ACHN (cell line): ENCODE results near the gene SPRING1.

Experiments
- DNase-seq: peaks from one replicate; pipeline ENCODE4 v3.0.0-alpha.2; 2015
- in situ Hi-C: cut with HindIII; loops from 2 replicates; pipeline ENCODE4 v1.10.0; 2017; ENCODE audit warnings: low sequenced_read_pairs, low pct_ligation_motif_present, low pct_unique_long_range_greater_than_20kb

Gene SPRING1

DNA sequence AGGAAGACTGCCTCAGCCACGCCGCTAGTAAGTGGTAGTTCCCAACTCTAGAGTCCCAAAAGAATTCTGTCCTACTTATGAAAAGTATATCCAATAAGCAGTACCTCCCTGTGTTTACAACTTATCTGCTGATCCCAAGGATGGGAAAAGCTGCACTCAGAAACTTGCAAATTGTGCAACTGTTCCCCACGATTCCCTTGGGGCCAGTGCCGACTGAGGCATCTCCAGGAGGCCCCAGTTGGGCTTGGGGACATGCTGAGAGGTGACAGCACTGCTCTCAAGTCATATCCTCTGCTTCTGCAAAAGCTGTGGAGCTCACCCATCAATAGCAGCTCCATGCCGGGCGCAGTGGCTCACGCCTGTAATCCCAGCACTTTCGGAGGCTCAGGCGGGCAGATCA is 23.7 kb downstream of the SPRING1 start:
- no peak for DNase-seq
- in situ Hi-C loops: loop anchor here (25.0 kb wide), 1 partner anchor 198 kb away; the partner anchor contains the start of gene FBXW8

DNA sequence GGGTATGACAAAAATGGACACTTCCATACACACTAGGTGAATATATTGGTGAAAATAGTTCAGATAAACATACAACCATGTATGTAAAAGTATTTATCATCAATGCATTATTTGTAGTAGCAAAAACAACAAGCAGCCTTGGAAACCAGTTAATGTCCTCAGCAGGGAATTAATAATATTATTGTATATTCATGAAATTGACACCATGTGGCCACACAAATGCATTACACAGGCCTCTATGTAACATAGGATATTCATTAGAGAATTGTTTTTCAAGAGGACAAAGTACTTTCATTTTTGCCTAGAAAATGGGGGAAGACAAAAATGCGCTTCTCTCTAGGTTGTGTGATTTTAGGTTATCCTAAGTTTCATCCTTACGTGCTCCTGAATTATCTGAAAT is 24.3 kb downstream of the SPRING1 start:
- in situ Hi-C loops: loop anchor here (25.0 kb wide), 1 partner anchor 199 kb away; the partner anchor contains the start of gene FBXW8
- no peak for DNase-seq

DNA sequence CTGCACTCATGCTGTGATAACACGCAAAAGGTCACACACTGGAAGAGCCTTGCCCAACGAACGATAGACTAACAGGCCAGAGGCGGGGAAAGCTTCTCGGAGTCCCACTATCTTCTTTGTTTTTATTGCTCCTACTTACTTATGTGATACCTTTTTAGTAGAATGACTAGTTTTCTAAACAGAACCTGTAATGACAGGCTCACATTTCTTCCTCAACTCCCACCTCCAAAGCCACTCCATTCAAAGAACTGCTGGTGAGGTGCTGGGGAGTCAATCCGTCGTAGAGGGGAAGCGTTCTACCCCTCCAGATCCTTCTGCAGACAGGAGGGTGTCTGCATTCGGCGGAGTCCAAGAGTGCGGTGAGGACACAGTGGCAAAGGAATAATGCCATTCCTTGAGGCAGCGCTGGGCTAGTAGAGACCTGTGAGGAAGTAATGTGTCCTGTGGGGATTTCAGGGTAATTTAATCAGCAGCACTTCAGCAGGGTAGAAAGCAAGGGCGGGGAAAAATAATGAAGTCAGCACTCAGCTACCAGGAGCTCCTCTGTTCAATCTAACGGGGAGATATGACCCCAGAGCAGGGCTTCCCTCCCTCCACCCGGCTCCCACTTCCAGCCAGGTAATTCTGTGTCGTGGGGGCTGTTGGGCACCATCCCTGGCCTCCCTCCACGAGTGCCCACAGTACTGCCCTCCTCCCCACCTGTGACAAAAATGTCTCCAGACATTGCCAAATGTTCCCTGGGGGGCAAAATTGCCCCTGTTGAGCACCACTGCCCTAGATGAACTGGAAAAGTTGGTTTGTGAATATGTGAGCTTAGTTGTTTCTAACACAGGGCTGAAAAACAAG is 25.2 kb downstream of the SPRING1 start:
- in situ Hi-C loops: loop anchor here (25.0 kb wide), 1 partner anchor 200 kb away; the partner anchor contains the start of gene FBXW8
- no peak for DNase-seq

DNA sequence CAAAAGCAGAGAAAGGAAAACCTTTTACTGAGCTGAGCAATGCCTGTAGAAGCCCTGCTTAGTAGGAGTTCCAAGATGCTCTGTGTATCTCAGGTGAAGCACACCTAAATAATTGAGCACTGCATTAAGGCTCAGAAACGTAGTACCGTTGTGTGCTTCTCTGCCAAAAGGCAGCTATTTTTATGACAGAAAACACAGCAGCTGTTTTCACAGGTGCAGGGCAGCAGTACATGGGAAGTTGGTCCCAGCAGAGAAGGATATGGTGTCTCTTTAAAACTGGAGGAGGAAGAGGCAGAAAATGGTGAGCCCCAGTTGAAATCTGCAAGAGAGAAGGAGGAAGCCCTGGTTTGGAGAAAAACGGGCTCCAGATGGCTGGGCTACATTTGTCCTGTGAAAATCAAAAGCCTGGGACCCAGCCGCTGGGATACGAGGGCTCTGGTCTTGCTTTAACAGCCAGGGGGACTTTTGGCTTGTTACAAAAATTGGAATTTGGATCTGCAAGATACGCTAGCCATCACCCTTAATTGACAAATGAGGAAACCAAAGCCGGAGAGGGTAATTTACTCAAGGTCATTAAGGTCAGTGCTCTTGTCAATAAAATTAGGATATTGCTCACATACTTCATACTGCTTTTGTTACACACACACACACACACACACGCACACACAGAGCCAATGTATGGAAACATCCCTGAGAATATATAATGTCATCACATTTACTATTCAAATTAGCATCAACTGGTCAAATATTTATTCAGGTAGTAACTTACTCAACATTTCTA is 27.3 kb downstream of the SPRING1 start:
- in situ Hi-C loops: loop anchor here (25.0 kb wide), 1 partner anchor 202 kb away; the partner anchor contains the start of gene FBXW8
- no peak for DNase-seq

DNA sequence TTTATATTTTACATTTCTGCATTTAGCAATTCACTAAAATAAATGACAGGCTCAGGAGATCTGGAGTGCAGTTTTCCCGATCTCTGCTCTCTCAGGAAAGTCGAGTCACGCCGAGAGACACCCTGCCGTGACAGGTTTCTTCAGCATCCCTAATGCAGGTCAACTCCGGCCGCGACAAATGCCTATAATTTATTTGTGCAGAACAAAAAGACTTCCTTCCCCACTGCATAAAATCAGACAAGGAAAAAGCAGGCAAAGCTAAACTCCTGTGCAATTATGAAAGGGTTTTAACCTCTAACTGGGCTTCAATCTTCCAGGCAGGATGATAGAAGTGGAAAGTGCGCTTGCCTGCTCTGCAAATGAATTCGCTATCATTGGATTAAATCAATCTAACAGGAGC is 28.1 kb downstream of the SPRING1 start:
- DNase-seq: no peak
- in situ Hi-C loops: loop anchor here (25.0 kb wide), 1 partner anchor 203 kb away; the partner anchor contains the start of gene FBXW8

DNA sequence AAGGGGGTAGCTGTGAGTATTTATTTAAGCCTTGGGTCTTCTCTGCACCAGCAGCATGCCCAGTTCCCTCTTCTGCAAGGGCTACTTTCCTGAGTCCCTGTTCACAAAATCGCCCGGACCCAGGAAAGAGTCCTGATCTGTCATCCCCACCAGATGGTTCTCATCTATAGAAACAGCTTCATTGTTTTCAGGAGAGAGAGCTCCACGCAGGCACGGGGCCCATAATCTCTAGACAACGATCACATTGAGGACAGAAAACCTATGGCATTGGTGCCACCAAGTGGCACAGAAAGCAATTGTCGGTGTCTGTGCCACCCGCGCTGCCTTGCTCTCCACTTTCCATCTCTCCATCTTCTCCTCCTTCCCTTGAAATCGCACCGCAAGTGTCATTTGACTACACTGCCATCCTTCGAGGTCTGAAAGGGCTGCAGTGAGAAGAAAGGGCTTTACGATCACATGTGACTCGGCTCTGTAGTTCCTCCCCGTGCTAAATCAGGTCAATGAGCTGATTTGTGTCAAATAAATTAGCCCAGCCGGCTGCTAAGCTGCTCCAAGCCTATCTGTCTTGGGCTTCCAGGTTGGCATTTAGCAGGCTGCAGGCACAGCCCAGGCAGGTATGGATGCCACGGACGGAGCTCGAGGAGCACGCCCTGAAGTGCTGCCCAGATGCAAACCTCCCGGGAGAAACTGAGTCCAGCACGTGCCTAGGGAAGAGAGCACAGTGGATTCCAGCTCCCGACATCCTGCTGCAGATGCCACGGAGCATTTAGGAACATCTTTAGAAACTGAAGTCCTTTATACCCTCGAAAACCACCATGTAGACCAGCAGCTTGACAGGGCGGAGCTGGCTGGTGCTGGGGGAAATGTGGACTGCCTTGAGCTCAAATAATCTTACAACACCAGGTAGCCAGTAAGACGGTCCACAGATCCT is 28.8 kb downstream of the SPRING1 start:
- DNase-seq: peak; percentile 59
- in situ Hi-C loops: loop anchor here (25.0 kb wide), 1 partner anchor 203 kb away; the partner anchor contains the start of gene FBXW8

DNA sequence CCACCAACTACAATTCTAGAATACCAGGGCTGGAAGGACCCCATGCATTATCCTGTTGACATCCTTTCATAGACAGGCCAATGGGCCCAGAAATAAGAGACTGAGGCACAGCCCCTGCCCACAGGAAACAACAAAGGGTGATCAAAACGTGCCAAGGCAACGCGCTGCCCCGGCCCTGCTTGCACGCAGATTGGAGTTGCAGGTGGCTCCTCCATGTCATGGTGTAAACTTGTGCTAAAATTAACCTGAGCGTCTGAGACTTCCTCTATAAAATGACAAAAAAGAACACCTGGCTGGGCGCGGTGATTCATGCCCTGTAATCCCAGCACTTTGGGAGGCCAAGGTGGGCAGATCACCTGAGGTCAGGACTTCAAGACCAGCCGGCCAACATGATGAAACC is 30.1 kb downstream of the SPRING1 start:
- in situ Hi-C loops: loop anchor here (25.0 kb wide), 1 partner anchor 205 kb away; the partner anchor contains the start of gene FBXW8
- DNase-seq: no peak

DNA sequence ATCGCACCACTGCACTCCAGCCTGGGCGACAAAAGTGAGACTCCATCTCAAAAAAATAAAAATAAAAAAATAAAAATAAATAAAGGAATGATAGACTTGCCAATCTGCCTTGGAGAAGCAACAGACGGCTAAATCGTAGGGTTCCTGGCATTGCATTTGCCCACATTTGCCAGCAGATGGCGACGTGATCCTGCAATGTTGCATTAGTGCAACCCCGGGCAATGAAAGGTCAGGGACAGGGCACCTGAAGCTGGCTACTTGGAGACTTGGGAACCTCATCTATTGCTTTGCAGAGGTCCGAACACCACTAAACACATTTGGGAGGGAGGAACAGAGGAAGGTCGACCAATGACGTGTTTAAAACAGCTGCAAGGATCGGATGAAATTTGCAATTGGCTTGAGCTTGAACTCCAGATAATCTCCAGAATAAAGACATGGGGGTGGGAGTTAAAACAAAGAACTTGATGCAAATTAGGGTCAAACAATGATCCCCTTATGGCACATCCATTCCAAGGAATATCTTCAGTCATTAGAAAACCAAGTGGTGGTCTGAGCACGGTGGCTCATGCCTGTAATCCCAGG is 34.6 kb downstream of the SPRING1 start:
- DNase-seq: peak; percentile 74
- in situ Hi-C loops: loop anchor here (25.0 kb wide), 1 partner anchor 209 kb away; the partner anchor contains the start of gene FBXW8

- no peak for DNase-seq
- in situ Hi-C loops: loop anchor here (25.0 kb wide), 1 partner anchor 211 kb away; the partner anchor contains the start of gene FBXW8
Measured at GRCh38 chr12:116701432-116701831, 36.4 kb downstream of the SPRING1 start.

DNA sequence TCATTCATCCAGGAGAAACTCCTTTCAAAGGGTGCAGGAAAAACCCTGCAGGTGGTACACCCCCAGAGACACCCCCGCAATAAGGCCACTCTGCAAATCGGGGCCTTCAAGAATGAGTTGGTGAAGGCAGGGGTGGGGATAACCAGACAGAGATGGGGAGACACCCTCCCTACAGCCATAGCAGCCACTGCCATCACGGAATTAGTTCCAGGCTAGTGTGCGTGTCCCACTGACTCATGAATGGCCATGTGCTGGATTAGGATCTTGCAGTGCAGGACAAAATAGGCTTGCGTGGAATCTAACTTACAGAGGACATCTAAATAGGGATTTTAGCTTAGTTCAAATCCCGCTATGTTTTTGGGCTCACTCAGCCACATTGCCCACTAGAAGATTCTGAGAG is 37.8 kb downstream of the SPRING1 start:
- DNase-seq: no peak
- in situ Hi-C loops: loop anchor here (25.0 kb wide), 1 partner anchor 212 kb away; the partner anchor contains the start of gene FBXW8

DNA sequence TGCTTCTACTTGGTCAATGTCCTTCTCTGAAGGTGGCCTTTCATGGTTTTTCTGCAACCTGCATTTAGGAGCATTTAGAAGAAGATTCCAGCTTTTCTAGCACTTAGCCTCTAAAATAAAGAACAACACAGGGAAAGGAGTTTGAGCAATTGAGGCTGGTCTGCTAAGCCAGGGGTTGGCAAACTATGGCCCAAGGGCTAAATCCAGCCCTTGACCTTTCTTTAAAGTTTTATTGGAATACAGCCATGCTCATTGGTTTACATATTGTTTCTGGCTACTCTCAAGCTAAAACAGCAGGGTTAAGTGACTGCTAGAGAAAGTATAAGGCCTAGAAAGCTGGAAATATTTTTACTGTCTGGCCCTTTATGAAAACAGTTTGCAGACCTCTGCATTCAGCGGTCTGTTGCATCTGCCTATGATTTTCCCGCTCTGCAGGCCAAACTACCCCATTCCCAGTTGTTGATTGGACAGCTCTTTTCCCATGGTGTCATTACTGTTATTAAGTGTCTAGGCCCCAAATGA is 39.3 kb downstream of the SPRING1 start:
- no peak for DNase-seq
- in situ Hi-C loops: no loop called here

DNA sequence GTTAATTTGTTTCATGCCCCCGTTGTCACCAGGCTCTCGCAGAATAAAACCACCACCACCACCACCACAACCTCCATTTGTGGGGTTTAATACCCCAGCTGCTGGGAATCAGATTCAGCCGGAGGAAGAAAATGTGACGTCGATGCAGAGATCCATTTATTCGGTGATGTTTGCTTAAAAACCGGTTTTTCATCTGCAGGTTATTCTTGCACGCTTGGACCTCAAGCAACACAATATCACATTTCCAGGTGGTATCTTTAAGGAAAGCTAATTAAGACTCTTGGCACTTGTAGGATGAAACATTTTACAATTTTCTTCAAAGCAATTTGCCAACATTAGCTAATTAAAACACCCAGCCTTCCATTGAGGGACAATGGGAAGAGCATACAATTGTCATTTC is 39.8 kb downstream of the SPRING1 start:
- no peak for DNase-seq
- in situ Hi-C loops: no loop called here

GRCh38 chr12:116697716-116698115 is 40.2 kb downstream of the SPRING1 start:
- in situ Hi-C loops: no loop called here
- no peak for DNase-seq

DNA sequence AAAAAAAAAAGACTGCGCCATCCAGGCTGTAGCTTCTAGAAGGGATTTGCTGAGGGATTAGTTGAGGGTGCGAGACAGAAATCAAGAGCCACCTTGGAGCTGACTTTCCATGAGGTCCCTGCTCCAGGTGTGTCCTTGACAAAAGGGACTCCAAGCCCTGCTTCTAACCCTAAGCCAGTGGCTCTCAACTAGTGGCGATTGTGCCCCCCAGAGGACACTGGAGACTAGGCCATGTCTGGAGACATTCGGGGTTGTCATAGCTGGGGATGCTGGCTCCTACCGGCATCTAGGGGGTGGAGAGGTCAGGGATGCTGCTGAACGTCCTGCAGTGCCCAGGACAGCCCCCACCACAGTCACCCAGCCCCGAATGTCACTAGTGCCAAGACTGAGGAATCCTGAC is 40.6 kb downstream of the SPRING1 start:
- peak; percentile 41 for DNase-seq

DNA sequence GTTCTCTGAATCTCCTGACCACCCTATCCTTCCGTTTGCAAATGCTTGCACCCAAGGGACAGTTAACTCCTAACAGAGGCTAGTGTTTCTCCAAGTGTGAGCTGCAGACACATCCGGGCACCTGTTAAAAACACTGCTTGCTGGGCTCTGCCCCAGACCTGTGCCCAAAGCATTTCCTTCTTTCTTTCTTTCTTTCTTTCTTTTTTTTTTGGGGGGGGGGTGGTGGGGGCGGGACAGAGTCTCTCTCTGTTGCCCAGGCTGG is 42.5 kb downstream of the SPRING1 start:
- in situ Hi-C loops: no loop called here

More for the DNA sequence above, 40.6 kb downstream of the SPRING1 start:
- in situ Hi-C loops: no loop called here

GRCh38 chr12:116694653-116695463 is 43.0 kb downstream of the SPRING1 start:
- in situ Hi-C loops: no loop called here
- no peak for DNase-seq

More for the DNA sequence above, 42.5 kb downstream of the SPRING1 start:
- no peak for DNase-seq
